Esophagus squamous epithelium (tissue), 5 donors: Measurements from ENCODE around the gene IPO11. TPM values are rescaled to one million over a fixed set of nuclear protein-coding genes. Genes with fewer than 3 reads are reported as not detected.

ENCODE experiments used
- DNase-seq: peaks from one replicate; lab custom pipeline; 2025; lab: John Stamatoyannopoulos, UW
- H3K27ac ChIP-seq, 4 donors: fragments of 200-600 bp; sonication (generic); one replicate each; pipeline ENCODE4 v1.5.1; 2016 to 2019; ENCODE audit warnings: mild to moderate bottlenecking in 1 of 4
- H3K27me3 ChIP-seq, 4 donors: fragments of 200-600 bp; sonication (generic); 1 replicate in 3 of 4; 2 replicates in 1 of 4; pipeline versions ENCODE4 v1.5.1 to v1.6.0; 2017 to 2021; ENCODE audit warnings: antibody characterized with exemption in 1 of 4
- H3K36me3 ChIP-seq, 3 donors: fragments of 200-600 bp; sonication (generic); one replicate each; pipeline ENCODE4 v1.5.1; 2016 to 2019
- H3K4me1 ChIP-seq, 3 donors: fragments of 200-600 bp; sonication (generic); one replicate each; pipeline ENCODE4 v1.5.1; 2017 to 2019
- H3K4me3 ChIP-seq, 4 donors: fragments of 200-600 bp; sonication (generic); 1 replicate in 3 of 4; 2 replicates in 1 of 4; pipeline ENCODE4 v1.5.1; 2016 to 2019; ENCODE audit warnings: mild to moderate bottlenecking in 2 of 4, moderate library complexity in 1 of 4
- H3K9me3 ChIP-seq, 3 donors: fragments of 200-600 bp; sonication (generic); one replicate each; pipeline ENCODE4 v1.5.1; 2016 to 2019
- CTCF ChIP-seq, 6 experiments: fragments of 450-650 bp in 4 of 6; fragments of 200-600 bp in 2 of 6; sonication (generic) in 2 of 6; IDR thresholded peaks; one replicate each; pipeline ENCODE4 v1.5.1; 2016 to 2019; ENCODE audit warnings: antibody characterized with exemption in 6 of 6, mild to moderate bottlenecking in 4 of 6, moderate library complexity in 4 of 6
- POLR2A ChIP-seq, 4 donors: fragments of 450-650 bp; IDR thresholded peaks; one replicate each; pipeline ENCODE4 v1.6.1; 2017; ENCODE audit warnings: antibody characterized with exemption in 4 of 4, mild to moderate bottlenecking in 4 of 4, moderate library complexity in 3 of 4
- WGBS, 2 donors: methylation state at CpG; one replicate each; pipeline ENCODE4 v1.1.5; 2018; 5-methylcytosine and 5-hydroxymethylcytosine counted together
- intact Hi-C: fragments of 100-400 bp; cut with DNase I; formaldehyde crosslinking; loops from one replicate; pipeline ENCODE4 v1.15.0; 2022
- total RNA-seq, 4 donors: library from RNA; depleted of rRNA; stranded (reverse); fragments of >200 nt; gene quantifications; one replicate each; pipeline ENCODE4 v1.1.0, GENCODE V29; 2016
- donor health status: DM: yes; HTN: yes; CAD: no.

Gene IPO11
- total RNA-seq, 4 donors from 2014 or later, result 8.8 to 29.0 (median 20.3) TPM

DNA sequence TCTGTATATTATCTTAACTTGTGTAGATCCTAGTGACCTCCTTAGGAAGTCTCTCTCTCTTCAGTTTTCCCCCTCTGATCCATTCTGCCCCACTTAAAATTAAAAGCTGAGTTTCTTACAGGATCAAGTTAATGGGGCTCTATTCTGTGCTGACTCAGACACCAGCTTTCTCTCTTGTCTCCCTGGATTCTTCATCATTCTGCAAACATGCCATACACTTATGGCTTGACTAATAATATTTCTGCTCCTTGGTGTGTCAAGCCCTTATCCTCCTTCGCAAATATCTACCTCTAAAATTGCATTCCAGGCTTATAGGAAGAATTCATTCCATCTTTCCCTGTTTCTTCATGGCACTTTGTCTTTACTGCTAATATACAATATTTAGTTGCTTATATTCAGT lies 184.1 kb downstream of the IPO11 start:
- H3K27me3 ChIP-seq, result no peaks in the 10 kb centered on the region
- no peaks in the 10 kb centered on the region for H3K9me3 ChIP-seq
- intact Hi-C loops, result no loop called here
- WGBS, 2 donors, result 85 to 96% methylated on average over 1 of the region's 1 CpG
- no peak for DNase-seq
- H3K4me3 ChIP-seq, result no peak overlapping the region
- peaks cover 0 to 27% (median 3%) of the 10 kb centered on the region in 3 donors for H3K36me3 ChIP-seq
- no peak for TF ChIP-seq POLR2A (IDR thresholded peaks at IDR 0.05)
- no peak for TF ChIP-seq CTCF (IDR thresholded peaks at IDR 0.05)
- no peak overlapping the region for H3K27ac ChIP-seq
- no peaks in the 10 kb centered on the region for H3K4me1 ChIP-seq

- H3K27ac ChIP-seq, result no peak overlapping the region
- no peak overlapping the region for H3K4me3 ChIP-seq
- H3K36me3 ChIP-seq, result peaks cover 0 to 24% (median 0%) of the 10 kb centered on the region in 3 donors
- TF ChIP-seq CTCF (IDR thresholded peaks at IDR 0.05), result no peak
- TF ChIP-seq POLR2A (IDR thresholded peaks at IDR 0.05), result no peak
- H3K4me1 ChIP-seq, result no peaks in the 10 kb centered on the region
- no peak for DNase-seq
- no peaks in the 10 kb centered on the region for H3K27me3 ChIP-seq
- WGBS, 2 donors, result 76 to 93% methylated on average over 2 of the region's 2 CpGs
- H3K9me3 ChIP-seq, result no peaks in the 10 kb centered on the region
- intact Hi-C loops, result no loop called here
Observed at GRCh38 chr5:62597314-62597713, 184.8 kb downstream of the IPO11 start.

- Histone ChIP-seq H3K4me3 (no peak overlapping the region), H3K27ac (no peak overlapping the region), H3K9me3 (no peaks in the 10 kb centered on the region), H3K36me3 (peaks cover 0 to 21% (median 0%) of the 10 kb centered on the region in 3 donors), H3K4me1 (no peaks in the 10 kb centered on the region), H3K27me3 (no peaks in the 10 kb centered on the region)
- intact Hi-C loops, result no loop called here
- no peak for DNase-seq
- TF ChIP-seq CTCF (IDR thresholded peaks at IDR 0.05), result no peak
- no peak for TF ChIP-seq POLR2A (IDR thresholded peaks at IDR 0.05)
- WGBS, 2 donors, result 22 to 61% methylated on average over 3 of the region's 3 CpGs
Observed at GRCh38 chr5:62600560-62601252, 188.1 kb downstream of the IPO11 start.

- H3K27ac ChIP-seq, result no peak overlapping the region
Observed at GRCh38 chr5:62603934-62604333, 191.4 kb downstream of the IPO11 start.

More at GRCh38 chr5:62603934-62604333, 191.4 kb downstream of the IPO11 start:
- intact Hi-C loops, result no loop called here
- no peaks in the 10 kb centered on the region for H3K9me3 ChIP-seq
- no peaks in the 10 kb centered on the region for H3K4me1 ChIP-seq
- 95 to 96% methylated on average over 5 of the region's 5 CpGs for WGBS, 2 donors
- H3K27me3 ChIP-seq, result no peaks in the 10 kb centered on the region
- H3K36me3 ChIP-seq, result peaks cover 0 to 36% (median 0%) of the 10 kb centered on the region in 3 donors
- no peak for TF ChIP-seq POLR2A (IDR thresholded peaks at IDR 0.05)
- TF ChIP-seq CTCF (IDR thresholded peaks at IDR 0.05), result no peak
- DNase-seq, result no peak
- H3K4me3 ChIP-seq, result no peak overlapping the region
